ENCODE results near the gene PTPN14.

Gene PTPN14

DNA sequence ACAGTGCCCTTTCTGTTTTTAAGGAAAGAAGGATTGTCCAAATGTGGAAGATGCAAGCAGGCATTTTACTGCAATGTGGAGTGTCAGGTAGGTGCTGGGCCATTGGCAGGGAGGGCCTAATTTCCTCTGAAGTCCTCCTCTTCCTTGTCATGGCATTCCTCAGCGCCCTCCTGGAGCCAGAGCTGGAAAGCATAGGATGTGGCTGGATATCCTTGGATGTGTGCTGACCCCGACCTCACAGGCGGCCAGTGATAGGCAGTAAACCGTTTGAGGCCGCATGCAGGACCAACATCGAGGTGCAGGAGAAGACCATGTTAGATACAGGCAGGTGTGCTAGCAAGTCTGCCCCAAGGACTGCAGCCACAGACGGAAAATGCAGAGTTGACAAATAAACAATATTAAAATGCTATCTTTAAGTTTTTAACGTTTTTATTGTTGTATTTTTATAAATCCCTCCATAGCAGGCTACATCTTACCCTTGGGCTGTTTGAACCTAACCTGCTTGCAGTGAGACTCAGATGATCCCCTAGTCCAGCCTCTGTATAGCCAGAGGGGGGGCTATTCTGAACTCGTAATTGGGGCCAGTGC is 246.1 kb downstream of the PTPN14 start (continued):
- TF ChIP-seq, protein P1, sequence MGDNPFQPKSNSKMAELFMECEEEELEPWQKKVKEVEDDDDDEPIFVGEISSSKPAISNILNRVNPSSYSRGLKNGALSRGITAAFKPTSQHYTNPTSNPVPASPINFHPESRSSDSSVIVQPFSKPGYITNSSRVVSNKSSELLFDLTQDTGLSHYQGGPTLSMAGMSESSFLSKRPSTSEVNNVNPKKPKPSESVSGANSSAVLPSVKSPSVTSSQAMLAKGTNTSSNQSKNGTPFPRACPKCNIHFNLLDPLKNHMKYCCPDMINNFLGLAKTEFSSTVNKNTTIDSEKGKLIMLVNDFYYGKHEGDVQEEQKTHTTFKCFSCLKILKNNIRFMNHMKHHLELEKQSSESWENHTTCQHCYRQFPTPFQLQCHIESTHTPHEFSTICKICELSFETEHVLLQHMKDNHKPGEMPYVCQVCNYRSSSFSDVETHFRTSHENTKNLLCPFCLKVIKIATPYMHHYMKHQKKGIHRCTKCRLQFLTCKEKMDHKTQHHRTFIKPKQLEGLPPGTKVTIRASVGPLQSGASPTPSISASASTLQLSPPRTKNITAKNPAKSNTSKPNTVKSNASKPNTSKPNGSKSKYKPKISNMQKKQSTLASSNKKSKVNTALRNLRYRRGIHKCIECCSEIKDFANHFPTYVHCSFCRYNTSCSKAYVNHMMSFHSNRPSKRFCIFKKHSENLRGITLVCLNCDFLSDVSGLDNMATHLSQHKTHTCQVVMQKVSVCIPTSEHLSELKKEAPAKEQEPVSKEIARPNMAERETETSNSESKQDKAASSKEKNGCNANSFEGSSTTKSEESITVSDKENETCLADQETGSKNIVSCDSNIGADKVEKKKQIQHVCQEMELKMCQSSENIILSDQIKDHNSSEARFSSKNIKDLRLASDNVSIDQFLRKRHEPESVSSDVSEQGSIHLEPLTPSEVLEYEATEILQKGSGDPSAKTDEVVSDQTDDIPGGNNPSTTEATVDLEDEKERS (tag by site-specific recombination; IDR thresholded peaks at IDR 0.05) = no peak
- no peak for TF ChIP-seq SP3 (tag by site-specific recombination; IDR thresholded peaks at IDR 0.05)

DNA sequence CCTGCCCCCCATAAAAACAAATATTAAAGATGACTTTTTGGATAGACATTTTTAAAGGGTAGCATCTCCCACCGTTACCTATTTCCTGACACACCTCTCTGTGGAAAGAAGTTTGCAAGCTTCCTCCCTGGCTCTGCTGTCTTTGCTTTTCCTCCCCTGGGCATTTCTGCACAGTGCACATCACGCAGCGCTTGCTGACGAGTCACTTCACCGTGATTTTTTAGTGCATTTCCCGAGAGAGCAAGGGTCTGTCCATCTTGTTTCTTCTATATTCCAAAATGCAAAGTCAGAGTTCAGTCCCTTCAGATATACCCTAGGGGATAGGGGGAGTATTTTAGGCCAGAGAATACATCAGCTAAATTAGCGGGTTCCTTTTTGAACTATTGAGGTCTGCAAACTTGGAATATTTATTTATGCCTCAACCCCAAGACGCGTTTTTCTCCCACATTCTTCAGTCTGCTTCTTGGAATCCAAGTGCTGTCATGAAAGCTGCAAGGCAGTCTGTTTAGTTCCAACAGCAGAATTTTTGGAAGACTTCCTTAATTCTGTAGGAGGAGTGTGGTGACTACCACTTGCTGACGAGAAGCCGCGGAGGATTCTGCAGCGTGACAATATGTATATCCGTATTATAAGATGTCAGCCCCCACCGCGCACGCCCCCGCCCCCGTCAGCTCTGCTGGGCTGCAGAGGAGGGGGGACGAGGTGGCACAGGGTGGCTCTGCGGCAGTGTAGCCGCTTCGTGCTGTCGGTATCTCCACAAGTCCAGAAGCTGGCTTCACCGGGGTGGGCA is 248.1 kb downstream of the PTPN14 start:
- CTCF ChIA-PET = interaction anchor here (0.6 to 3.2 kb wide), 5 partner anchors 10 to 314 kb away, joined by 3 to 19 read pairs (median 4); no protein-coding TSS in a partner anchor
- no peaks in the 10 kb centered on the region for H3K9me3 ChIP-seq (ENCODE audit: control insufficient read depth, insufficient read depth, low read depth, low read length)
- POLR2A ChIA-PET = interaction anchor here (1.3 kb wide), 1 partner anchor 11 kb away, joined by 3 read pairs; no protein-coding TSS in a partner anchor
- H3K27ac ChIP-seq (ENCODE audit: extremely low read depth, low read depth, low read length) = no peak overlapping the region
- no peak for TF ChIP-seq ZBTB8A (tag by site-specific recombination; IDR thresholded peaks at IDR 0.05)
- TF ChIP-seq ZNF324 (tag by site-specific recombination; IDR thresholded peaks at IDR 0.05) = no peak
- no peak for TF ChIP-seq REPIN1 (tag by site-specific recombination; IDR thresholded peaks at IDR 0.05; ENCODE audit: low read depth)
- TF ChIP-seq ZNF174 (tag by site-specific recombination; IDR thresholded peaks at IDR 0.05) = no peak
- no peak for TF ChIP-seq KLF1 (tag by site-specific recombination; IDR thresholded peaks at IDR 0.05)
- TF ChIP-seq, protein P2, sequence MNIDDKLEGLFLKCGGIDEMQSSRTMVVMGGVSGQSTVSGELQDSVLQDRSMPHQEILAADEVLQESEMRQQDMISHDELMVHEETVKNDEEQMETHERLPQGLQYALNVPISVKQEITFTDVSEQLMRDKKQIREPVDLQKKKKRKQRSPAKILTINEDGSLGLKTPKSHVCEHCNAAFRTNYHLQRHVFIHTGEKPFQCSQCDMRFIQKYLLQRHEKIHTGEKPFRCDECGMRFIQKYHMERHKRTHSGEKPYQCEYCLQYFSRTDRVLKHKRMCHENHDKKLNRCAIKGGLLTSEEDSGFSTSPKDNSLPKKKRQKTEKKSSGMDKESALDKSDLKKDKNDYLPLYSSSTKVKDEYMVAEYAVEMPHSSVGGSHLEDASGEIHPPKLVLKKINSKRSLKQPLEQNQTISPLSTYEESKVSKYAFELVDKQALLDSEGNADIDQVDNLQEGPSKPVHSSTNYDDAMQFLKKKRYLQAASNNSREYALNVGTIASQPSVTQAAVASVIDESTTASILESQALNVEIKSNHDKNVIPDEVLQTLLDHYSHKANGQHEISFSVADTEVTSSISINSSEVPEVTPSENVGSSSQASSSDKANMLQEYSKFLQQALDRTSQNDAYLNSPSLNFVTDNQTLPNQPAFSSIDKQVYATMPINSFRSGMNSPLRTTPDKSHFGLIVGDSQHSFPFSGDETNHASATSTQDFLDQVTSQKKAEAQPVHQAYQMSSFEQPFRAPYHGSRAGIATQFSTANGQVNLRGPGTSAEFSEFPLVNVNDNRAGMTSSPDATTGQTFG (tag by site-specific recombination; IDR thresholded peaks at IDR 0.05; ENCODE audit: borderline replicate concordance) = no peak
- no peak for TF ChIP-seq ZNF169 (tag by site-specific recombination; IDR thresholded peaks at IDR 0.05)
- no peak for TF ChIP-seq ZNF596 (tag by site-specific recombination; IDR thresholded peaks at IDR 0.05)
- TF ChIP-seq, protein P3, sequence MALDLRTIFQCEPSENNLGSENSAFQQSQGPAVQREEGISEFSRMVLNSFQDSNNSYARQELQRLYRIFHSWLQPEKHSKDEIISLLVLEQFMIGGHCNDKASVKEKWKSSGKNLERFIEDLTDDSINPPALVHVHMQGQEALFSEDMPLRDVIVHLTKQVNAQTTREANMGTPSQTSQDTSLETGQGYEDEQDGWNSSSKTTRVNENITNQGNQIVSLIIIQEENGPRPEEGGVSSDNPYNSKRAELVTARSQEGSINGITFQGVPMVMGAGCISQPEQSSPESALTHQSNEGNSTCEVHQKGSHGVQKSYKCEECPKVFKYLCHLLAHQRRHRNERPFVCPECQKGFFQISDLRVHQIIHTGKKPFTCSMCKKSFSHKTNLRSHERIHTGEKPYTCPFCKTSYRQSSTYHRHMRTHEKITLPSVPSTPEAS (tag by site-specific recombination; IDR thresholded peaks at IDR 0.05) = no peak
- TF ChIP-seq ZFHX2 (tag by site-specific recombination; conservative IDR thresholded peaks at IDR 0.05) = no peak
- TF ChIP-seq ZSCAN23 (tag by site-specific recombination; IDR thresholded peaks at IDR 0.05) = no peak
- no peak for TF ChIP-seq MZF1 (tag by site-specific recombination; IDR thresholded peaks at IDR 0.05; ENCODE audit: borderline replicate concordance)
- no peak for TF ChIP-seq ZNF133 (tag by site-specific recombination; IDR thresholded peaks at IDR 0.05)
- TF ChIP-seq ZNF132 (tag by site-specific recombination; IDR thresholded peaks at IDR 0.05; ENCODE audit: borderline replicate concordance) = no peak
- TF ChIP-seq, protein P4, sequence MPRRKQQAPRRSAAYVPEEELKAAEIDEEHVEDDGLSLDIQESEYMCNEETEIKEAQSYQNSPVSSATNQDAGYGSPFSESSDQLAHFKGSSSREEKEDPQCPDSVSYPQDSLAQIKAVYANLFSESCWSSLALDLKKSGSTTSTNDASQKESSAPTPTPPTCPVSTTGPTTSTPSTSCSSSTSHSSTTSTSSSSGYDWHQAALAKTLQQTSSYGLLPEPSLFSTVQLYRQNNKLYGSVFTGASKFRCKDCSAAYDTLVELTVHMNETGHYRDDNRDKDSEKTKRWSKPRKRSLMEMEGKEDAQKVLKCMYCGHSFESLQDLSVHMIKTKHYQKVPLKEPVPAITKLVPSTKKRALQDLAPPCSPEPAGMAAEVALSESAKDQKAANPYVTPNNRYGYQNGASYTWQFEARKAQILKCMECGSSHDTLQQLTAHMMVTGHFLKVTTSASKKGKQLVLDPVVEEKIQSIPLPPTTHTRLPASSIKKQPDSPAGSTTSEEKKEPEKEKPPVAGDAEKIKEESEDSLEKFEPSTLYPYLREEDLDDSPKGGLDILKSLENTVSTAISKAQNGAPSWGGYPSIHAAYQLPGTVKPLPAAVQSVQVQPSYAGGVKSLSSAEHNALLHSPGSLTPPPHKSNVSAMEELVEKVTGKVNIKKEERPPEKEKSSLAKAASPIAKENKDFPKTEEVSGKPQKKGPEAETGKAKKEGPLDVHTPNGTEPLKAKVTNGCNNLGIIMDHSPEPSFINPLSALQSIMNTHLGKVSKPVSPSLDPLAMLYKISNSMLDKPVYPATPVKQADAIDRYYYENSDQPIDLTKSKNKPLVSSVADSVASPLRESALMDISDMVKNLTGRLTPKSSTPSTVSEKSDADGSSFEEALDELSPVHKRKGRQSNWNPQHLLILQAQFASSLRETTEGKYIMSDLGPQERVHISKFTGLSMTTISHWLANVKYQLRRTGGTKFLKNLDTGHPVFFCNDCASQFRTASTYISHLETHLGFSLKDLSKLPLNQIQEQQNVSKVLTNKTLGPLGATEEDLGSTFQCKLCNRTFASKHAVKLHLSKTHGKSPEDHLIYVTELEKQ (tag by site-specific recombination; IDR thresholded peaks at IDR 0.05; ENCODE audit: borderline replicate concordance) = no peak
- TF ChIP-seq, protein P5, sequence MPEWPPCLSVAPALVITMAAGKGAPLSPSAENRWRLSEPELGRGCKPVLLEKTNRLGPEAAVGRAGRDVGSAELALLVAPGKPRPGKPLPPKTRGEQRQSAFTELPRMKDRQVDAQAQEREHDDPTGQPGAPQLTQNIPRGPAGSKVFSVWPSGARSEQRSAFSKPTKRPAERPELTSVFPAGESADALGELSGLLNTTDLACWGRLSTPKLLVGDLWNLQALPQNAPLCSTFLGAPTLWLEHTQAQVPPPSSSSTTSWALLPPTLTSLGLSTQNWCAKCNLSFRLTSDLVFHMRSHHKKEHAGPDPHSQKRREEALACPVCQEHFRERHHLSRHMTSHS (tag by site-specific recombination; IDR thresholded peaks at IDR 0.05) = no peak
- no peak for TF ChIP-seq ZNF248 (tag by site-specific recombination; IDR thresholded peaks at IDR 0.05)
- no peak for TF ChIP-seq ZFP37 (tag by site-specific recombination; IDR thresholded peaks at IDR 0.05)
- H3K4me1 ChIP-seq (ENCODE audit: control insufficient read depth, insufficient read depth, low read length) = no peaks in the 10 kb centered on the region
- no peaks in the 10 kb centered on the region for H3K36me3 ChIP-seq (ENCODE audit: control insufficient read depth in 2 of 2, insufficient read depth in 1 of 2, low read length in 2 of 2)
- H3K4me3 ChIP-seq (ENCODE audit: low read depth, low read length) = no peak overlapping the region

Data from HEK293 (cell line).